Cardiac fibroblast (primary cell): Measurements from ENCODE around the gene TMEM37.

Experiments
- DNase-seq, 2 donors: peaks; one replicate each; pipeline versions ENCODE4 v3.0.0 to v3.0.0-alpha.2; 2010; ENCODE audit warnings: low read depth in 2 of 2
- H3K4me3 ChIP-seq, 2 donors: replicated peaks in 1 of 2; 1 replicate in 1 of 2; 2 replicates in 1 of 2; pipeline ENCODE4 v1.5.1; 2011; ENCODE audit warnings: low read depth in 2 of 2, low read length in 2 of 2, mild to moderate bottlenecking in 2 of 2, moderate library complexity in 1 of 2
- TF ChIP-seq, protein P1 (sequence below): IDR thresholded peaks from one replicate; pipeline ENCODE4 v1.5.1; 2011; ENCODE audit warnings: low read depth, mild to moderate bottlenecking, low read length, inconsistent platforms

The TMEM37 gene

DNA sequence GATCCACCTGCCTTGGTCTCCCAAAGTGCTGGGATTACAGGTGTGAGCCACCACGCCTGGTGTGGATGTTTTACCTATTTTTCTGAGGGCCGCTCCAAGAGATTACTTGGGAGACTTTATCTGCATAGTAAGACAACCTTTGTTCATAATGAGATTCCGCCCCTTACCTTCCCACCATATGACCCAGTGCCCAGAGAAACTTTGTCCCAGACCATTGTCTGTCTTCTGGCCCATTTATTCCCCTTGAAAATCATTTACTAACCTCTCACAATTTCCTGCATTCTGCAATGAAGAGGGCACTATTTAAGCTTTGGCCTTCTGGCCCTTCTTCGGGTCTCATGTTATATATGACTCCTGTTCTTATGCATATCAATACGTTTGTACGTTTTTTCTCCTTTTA, 13.7 kb upstream of the TMEM37 start:
- H3K4me3 ChIP-seq, result no peak overlapping the region
- DNase-seq, result no peak
- TF ChIP-seq, protein P1, sequence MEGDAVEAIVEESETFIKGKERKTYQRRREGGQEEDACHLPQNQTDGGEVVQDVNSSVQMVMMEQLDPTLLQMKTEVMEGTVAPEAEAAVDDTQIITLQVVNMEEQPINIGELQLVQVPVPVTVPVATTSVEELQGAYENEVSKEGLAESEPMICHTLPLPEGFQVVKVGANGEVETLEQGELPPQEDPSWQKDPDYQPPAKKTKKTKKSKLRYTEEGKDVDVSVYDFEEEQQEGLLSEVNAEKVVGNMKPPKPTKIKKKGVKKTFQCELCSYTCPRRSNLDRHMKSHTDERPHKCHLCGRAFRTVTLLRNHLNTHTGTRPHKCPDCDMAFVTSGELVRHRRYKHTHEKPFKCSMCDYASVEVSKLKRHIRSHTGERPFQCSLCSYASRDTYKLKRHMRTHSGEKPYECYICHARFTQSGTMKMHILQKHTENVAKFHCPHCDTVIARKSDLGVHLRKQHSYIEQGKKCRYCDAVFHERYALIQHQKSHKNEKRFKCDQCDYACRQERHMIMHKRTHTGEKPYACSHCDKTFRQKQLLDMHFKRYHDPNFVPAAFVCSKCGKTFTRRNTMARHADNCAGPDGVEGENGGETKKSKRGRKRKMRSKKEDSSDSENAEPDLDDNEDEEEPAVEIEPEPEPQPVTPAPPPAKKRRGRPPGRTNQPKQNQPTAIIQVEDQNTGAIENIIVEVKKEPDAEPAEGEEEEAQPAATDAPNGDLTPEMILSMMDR, result no peak

DNA sequence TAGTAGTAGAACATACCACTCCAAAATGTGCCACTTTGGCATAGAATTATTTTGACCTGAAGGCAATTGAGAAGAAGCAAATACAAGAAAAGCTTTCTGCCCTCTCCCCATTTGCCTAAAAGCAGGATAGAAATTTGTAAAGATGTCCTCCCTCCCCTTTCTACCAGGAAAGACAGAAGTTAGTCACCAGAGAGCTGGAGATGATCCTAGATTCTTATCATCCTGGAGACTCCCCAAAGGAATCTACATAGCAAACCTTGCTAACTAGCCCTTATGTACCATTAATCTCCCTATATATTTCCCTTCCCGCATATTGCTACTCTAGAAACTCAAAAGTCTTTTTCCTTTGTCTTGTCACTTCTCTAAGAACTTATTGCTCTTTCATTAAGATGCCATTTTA, 12.6 kb upstream of the TMEM37 start:
- TF ChIP-seq, protein P1, result no peak
- DNase-seq, result no peak

DNA sequence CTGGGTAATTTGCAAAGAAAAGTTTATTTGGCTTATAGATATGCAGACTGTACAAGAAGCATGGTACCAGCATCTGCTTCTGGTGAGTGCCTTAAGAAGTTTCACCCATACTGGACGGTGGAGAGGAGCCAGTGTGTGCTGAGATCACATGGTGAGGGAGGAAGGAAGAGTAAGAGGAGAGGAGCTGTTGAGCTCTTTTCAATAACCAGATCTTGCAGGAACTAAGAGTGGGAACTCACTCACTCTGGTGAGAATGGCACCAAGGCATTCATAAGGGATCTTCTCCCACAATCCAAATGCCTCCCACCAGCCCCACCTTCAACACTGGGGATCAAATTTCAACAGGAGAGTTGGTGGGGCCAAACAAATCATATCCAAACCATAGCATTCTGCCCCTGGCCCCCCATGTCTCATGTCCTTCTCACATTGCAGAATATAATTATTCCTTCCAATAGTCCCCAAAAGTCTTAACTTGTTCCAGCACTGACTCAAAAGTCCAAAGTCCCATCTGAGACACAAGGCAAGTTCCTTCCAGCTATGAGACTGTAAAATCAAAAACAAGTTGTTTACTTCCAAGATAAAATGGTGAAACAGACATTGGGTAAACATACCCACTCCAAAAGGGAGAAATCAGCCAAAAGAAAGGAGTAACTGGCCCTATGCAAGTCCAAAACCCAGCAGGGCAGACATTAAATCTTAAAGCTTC, 11.7 kb upstream of the TMEM37 start:
- TF ChIP-seq, protein P1, result no peak
- DNase-seq, result no peak
- H3K4me3 ChIP-seq, result no peak overlapping the region

More for the DNA sequence above, 12.6 kb upstream of the TMEM37 start:
- H3K4me3 ChIP-seq, result no peak overlapping the region

DNA sequence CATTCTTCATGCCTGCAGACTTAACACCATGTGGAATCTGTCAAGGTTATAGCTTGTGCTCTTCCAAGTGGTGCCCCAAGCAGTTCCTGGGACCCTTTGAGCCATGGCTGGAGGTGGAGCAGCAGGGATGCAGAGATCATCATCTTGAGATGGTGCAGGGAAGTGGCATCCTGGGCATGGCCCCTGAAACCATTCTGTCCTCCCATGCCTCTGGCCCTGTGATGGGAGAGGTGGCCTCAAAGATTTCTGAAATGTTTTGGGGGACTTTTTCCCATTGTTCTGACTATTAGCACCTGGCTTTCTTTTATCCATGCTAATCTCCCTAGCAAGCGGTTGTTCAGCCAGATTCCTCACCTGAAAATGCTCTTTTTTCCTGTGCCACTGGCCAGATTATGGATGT, 10.3 kb upstream of the TMEM37 start:
- DNase-seq, result no peak
- no peak overlapping the region for H3K4me3 ChIP-seq
- TF ChIP-seq, protein P1, result no peak

DNA sequence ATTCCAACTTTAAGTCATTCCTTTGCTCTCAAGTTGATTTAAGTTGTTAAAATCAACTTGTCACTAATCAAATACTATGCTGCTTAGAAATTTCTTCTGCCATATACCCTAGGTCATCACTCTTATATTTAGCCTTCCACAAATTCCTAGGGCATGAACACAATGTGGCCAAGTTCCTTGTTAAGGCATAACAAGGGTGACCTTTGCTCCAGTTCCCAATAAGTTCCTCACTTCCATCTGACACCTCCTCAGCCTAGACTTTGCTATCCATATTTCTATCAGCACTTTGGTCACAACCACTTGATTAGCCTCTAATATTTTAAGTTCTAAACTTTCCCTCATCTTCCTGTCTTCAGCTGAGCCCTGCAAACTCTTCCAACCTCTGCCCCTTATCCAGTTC, 9.9 kb upstream of the TMEM37 start:
- TF ChIP-seq, protein P1, result no peak
- no peak for DNase-seq
- no peak overlapping the region for H3K4me3 ChIP-seq

DNA sequence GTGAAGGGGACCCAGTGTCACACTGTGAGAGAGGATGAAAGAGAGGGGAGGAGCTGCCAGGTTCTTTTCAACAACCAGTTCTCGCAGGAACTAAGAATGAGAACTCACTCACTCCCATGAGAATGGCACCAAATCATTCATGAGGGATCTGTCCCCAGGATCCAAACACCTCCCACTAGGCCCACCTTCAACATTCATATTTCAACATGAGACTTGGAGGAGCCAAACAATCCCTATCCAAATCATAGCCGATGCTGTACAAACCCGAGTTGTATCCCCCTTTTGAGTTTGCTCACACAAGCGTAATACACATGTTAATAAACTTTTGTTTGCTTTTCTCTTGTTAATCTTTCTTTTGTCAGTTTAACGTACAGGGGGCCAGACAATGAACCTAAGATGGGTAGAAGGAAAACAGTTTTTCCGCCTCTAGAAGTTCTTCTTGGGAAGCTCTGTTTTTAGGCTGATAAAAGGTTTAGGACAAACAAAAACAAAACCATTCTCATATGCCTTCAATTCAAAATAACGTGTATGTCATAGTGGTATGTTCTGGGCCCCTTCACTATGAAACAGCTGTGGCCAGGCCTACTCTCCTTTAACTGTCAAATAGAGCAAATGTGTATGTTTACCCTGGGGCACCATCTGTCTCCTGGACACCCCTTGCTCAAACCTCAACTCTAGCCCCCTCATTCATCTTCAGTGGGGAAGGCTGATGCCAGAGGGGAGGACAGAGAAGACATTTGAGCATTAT, 9.1 kb upstream of the TMEM37 start:
- H3K4me3 ChIP-seq, result no peak overlapping the region
- no peak for DNase-seq
- TF ChIP-seq, protein P1, result no peak
